HK-2 (cell line): ENCODE data around the gene STX10.
"Not testable (repeated sequence)": the region's sequence is repeated elsewhere in the genome, so short reads cannot be mapped to it uniquely, and the experiment has no call there.

ENCODE experiments used
- DNase-seq: peaks from one replicate; pipeline ENCODE4 v3.0.0-alpha.2; 2018; ENCODE audit not compliant: unreplicated experiment

STX10 gene, protein sequence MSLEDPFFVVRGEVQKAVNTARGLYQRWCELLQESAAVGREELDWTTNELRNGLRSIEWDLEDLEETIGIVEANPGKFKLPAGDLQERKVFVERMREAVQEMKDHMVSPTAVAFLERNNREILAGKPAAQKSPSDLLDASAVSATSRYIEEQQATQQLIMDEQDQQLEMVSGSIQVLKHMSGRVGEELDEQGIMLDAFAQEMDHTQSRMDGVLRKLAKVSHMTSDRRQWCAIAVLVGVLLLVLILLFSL

DNA sequence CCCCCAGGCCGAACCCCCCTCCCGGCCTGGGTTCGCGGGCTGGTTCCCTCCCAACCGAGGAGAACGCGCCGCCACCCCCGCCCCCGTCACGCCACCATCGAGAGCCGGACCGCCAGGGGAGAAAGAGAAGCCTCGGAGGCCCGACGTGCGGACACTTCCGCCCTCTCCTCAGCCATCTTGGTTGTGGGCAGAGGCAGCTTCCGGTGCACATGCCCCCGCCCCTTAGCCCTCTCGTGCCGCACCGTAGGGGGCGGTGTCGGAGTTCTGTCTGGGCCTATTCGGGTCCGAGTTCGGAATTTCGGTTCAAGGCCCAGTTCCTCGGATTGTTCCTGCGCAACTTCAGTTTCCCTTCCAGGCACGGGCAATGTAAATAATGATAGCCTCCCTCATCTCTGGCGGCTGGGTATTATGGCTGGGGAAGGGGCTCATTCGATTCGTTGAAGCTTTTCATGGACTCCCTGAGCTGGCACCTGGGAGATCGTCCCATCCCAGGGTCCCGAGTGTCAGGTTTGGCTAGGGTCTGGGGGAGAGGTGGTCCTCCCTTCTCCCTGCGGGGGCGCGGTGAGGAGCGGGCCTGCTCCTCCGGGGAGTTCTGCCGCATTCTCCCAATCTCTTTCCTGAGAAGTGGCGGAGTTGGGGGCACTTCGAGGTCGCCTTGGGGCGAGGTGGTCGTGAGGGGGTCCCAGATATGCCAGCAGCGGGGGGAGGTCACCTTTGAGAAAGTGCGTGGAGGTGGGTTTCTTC, at the start of gene STX10, which contains the start of gene IER2:
TSS of gene STX10 (minus strand) at position 189 of the 744 bp plus-strand sequence. CDS start 202 bp downstream, outside the sequence.
TSS of gene IER2 (plus strand) at position 225 of the 744 bp plus-strand sequence. CDS start 2,776 bp downstream, outside the sequence.
- DNase-seq: peak; percentile 93

DNA sequence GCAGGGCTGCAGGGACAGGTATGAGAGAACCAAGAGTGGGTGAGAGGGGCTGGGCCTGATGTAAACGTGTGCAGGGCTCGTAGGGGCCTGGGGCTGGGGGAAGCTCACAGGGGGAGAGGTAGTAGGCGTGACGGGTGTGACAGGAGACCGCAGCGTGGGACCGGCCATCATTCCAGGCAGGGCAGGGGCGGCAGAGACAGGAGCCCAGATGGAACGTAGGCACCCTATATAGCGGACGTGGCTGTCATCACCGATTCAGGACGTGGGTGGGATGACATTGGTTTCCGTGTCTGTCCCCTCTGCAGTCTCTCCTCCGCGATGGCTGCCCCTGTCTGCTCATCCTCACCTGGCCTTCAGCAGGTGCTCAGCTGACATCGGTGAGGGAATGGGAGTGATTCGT, 48.5 kb upstream of the STX10 start:
- no peak for DNase-seq

DNA sequence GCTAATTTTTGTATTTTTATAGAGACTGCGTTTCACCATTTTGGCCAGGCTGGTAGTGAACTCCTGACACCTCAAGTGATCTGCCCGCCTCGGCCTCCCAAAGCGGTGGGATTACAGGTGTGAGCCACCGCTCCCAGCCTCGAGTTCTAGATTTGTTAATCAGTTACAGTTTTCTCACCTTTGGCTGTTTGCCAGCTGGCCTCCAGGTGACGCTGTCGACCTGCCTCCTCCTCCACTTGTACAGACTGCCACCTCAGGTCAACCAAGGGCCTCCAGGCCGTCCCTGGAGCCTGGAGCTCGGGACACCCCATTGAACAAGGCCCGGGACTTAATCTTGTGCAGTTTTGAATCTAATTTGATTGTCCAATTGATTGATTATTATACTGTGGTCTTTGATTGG, 45.5 kb upstream of the STX10 start:
- no peak for DNase-seq

DNA sequence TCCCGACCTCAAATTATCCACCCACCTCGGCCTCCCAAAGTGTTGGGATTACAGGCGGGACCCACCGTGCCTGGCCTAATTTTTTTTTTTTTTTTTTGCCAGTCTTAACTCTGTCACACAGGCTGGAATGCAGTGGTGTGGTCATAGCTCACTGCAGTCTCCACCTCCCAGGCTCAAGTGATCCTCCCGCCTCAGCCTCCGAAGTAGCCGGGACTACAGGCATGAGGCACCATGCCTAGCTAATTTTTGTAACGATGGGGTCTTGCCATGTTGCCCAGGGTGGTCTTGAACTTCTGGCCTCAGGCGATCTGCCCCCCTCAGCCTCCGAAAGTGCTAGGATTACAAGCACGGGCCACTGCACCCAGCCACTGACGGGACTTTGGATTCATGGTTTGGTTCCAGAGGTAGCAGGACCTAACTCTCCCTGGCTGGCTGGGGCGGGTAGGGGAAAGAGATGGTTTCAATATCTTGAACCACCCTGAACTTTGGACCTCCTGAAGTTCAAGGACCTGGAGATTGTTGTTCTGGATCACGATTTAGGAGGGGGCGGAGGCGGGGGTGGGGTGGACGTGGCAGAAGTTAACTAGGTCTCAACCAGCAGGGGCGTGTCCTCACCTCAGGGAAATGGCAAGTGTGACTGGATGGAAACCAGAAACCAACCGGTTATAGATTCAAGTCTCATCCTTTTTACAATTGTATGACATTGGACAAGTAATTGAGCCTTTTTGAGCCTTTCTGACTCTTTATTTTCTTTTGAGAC, 40.8 kb upstream of the STX10 start:
- DNase-seq: no peak

DNA sequence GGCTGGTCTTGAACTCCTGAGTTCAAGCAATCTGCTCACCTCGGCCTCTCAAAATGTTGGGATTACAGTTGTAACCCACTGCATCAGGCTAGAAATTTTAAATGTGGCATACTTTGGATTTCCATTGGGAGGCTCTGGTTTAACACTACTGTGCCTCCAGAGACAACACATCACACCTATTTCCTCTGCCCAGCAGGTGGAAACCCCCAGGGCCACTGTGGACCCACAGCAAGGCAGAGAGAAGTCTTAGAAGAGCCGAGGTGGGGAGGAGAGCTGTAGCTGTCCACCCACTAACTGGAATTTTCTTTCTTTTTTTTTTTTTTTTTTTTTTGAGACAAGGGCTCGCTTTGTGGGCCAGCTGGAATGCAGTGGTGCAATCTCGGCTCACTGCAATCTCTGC, 39.4 kb upstream of the STX10 start:
- no peak for DNase-seq

DNA sequence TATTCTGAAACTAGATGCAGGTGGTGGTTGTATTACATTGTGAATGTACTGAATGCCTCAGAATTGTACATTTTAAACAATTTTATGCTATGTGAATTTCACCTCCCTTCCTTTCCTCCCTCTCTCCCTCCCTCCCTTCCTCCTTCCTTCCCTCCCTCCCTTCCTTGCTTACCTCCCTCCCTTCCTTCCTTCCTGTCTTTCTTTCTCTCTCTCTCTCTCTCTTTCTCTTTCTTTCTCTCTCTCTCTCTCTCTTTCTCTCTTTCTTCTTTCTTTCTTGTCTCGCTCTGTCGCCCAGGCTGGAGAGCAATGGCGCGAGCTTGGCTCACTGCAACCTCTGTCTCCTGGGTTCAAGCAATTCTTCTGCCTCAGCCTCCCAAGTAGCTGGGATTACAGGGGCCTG, 37.2 kb upstream of the STX10 start:
- no peak for DNase-seq

DNA sequence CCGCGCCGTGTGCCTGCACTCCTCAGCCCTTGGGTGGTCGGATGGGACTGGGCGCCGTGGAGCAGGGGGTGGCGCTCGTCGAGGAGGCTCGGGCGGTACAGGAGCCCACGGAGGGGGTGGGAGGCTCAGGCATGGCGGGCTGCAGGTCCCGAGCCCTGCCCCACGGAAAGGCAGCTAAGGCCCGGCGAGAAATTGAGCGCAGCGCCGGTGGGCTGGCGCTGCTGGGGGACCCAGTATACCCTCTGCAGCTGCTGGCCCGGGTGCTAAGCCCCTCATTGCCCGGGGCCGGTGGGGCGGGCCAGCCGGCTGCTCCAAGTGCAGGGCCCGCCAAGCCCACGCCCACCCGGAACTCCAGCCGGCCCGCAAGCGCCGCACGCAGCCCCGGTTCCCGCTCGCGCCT, 36.5 kb upstream of the STX10 start:
- not testable (repeated sequence) for DNase-seq

DNA sequence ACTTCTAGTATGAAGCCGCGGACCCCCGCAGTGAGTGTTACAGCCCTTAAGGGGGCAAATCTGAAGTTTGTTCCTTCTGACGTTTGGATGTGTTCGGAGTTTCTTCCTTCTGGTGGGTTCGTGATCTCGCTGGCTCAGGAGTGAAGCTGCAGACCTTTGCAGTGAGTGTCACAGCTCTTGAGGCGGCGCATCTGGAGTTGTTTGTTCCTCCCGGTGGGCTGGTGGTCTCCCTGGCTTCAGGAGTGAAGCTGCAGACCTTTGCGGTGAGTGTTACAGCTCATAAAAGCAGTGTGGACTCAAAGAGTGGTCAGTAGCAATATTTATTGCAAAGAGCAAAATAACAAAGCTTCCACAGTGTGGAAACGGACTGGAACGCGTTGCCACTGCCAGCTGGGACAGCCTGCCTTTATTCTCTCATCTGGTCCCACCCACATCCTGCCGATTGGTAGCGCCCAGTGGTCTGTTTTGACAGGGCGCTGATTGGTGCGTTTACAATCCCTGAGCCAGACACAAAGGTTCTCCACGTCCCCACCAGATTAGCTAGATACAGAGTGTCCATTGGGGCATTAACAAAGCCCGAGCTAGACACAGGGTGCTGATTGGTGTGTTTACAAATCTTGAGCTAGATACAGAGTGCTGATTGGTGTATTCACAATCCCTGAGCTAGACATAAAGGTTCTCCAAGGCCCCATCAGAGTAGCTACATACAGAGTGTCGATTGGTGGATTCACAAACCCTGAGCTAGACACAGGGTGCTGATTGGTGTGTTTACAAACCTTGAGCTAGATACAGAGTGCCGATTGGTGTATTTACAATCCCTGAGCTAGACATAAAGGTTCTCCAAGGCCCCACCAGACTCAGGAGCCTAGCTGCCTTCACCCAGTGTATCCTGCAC, 35.8 kb upstream of the STX10 start:
- not testable (repeated sequence) for DNase-seq

DNA sequence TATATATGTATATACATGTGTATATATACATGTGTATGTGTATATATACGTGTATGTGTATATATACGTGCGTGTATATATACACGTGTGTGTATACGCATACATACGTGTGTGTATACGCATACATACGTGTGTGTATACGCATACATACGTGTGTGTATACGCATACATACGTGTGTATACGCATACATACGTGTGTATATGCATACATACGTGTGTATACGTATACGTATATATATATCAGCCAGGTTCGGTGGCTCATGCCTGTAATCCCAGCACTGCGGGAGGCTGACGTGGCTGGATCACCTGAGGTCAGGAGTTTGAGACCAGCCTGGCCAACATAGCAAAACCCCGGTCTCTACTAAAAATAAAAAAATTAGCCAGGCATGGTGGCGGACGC, 34.8 kb upstream of the STX10 start:
- DNase-seq: not testable (repeated sequence)

DNA sequence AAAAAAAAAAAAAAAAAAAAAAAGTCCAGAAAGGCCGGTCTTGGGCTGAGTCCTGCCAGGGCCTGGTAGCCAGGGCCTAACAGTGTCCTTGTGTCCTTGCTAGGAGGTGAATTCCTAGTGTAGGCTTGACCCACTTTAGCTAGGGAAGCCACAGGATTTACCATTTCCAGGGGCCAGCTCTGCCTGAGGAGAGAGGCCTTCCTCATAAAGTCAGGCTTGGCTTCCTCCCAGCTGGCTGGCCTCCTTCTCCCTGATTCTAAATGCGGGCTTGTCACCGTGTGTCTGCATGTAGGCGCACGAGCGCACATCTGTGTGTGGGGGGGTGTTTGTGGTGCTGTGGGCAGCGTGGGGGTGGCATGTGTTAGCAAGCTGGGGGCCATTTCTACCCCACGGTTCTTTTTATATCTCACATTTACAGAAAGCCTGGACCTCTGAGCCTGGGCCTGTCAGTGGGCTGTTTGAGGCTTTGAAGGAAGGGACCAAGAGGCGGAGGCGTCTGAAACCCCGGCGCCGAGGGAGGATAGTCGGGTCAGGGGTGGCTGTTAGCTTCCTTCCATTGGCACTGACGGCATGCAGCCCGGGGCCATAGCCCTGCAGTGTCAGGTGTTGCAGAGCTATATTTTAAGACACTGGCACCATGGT, 31.7 kb upstream of the STX10 start:
- DNase-seq: no peak

DNA sequence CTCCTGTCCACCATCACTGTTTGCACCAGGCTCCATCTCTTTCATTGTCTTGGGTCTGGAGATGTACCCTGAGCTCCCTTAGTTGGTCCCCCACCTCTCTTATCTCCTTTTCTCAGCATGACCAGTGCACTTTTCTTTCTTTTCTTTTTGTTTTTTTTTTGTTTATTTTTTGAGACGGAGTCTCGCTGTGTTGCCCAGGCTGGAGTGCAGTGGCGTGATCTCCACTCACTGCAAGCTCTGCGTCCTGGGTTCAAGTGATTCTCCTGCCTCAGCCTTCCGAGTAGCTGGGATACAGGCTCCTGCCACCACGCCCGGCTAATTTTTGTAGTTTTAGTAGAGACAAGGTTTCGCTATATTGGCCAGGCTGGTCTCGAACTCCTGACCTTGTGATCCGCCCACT, 28.1 kb upstream of the STX10 start:
- not testable (repeated sequence) for DNase-seq

DNA sequence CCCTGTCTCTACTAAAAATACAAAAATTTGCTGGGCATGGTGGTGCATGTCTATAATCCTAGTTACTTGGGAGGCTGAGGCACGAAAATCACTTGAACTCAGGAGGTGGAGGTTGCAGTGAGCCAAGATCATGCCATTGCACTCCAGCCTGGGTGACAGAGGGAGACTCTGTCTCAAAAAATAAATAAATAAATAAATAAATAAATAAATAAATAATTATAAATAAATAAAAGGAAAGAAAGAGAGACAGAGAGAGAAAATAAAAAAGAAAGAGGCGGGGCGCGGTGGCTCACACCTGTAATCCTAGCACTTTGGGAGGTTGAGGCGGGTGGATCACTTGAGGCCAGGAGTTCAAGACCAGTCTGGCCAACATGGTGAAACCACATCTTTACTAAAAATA, 27.4 kb upstream of the STX10 start:
- DNase-seq: not testable (repeated sequence)

DNA sequence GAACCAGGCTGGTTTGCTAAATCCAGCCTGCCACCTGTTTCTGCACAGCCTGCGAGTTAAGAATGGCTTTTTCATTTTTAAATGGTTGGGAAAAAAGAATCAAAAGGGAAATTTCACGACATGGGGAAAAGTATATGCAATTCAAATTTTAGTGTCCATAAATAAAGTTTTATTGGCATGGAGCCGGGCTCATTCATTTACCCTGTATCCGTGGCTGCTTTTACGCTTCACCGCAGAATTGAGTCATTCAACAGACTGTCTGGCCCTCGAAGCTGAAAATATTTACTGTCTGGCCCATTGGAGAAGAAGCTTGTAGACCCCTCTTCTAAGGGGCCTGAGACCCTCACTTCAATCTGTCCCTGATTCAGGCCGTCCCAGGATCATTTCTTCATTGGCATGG, 26.2 kb upstream of the STX10 start:
- DNase-seq: peak; percentile 35

DNA sequence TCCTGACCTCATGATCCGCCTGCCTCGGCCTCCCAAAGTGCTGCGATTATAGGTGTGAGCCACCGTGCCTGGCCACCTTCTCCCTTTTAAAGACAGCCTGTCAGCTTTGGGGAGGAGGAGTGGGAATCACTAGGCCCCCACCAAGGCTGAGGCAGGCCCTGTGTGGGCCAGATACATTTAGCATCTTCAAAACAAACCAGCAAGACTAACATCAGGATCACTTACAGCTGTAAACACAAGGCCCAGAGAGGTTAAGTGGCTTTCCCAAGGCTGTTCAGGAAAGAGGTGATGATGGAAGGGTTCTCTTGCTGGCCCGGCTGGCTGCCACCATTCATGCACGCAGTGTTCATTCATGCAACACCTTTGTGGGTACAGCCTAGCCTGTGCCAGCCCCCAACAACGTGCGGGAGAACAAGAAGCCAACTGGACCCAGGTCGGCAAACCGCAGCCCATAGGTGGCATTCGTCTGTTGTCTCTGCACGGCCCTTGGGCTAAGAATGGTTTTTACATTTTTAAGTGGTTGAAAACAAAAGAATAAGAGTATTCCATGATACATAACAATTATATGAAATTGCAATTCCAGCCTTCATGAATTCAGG, 23.1 kb upstream of the STX10 start:
- no peak for DNase-seq

DNA sequence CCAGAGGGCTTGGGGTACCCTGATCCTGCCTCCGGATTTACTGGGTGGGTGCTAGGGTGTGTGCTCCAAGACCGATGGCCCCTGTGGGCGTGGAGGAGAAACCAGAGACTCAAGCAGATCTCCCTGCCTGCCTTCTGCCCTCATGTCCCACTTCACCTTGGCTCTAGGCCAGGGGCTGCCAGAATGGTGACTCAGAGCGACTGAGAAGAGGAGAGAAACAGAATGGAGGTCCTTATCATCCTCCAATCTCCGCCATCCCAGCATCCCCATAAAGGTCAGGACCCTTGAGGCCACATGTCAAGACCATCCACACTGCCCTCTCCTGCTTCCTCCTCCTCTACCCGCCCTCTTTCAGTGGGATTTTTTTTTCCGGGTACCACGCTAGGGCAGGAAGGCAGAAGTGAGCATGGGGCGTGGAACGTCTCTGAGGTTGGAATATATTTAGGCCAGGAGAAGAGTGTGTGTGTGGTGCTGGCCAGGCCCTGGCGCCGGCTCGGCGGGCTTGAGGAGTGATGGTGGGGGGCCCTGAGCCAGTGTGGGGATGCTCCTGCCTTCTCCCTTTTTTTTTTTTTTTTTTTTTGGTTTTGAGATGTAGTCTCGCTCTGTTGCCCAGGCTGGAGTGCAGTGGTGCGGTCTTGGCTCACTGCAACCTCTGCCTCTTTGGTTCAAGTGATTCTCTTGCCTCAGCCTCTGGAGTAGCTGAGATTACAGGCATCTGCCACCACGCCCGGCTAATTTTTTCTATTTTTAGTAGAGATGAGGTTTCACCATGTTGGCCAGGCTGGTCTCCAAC, 22.4 kb upstream of the STX10 start:
- DNase-seq: peak; percentile 90

DNA sequence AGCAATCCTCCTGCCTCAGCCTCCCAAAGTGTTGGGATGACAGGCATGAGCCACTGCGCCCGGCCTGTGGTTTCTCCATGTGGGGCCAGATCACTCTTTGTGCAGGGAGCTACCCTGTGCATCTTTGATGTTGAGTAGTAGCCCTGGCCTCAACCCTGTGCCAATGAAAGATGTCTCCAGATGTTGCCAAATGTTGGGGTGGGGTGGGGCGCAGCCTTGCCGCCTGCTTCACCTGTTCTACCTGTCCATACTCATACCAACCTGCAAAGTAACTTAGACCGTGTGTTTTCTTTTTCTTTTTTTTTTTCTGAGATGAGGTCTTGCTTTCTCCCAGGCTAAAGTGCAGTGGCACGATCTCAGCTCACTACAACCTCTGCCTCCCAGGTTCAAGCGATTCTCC, 21.0 kb upstream of the STX10 start:
- DNase-seq: no peak

DNA sequence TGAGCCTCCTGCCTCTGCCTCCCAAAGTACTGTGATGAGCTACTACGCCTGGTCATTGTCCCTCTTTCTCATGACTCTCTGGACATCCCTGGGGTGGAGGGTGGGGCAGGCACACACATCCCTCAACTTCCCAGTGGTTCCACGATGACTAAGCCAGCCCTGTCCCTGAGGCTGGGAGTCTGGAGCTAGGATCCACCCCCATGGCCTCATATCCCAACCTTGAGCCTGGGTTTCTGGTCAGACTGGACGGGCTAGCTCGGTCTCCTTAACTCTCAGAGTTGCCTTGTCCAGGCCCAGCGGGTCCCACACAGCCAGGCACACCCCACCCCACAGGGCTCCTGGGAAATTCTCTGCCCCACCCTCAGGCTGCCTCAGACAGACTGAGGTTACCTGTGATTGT, 19.6 kb upstream of the STX10 start:
- DNase-seq: peak; percentile 66

DNA sequence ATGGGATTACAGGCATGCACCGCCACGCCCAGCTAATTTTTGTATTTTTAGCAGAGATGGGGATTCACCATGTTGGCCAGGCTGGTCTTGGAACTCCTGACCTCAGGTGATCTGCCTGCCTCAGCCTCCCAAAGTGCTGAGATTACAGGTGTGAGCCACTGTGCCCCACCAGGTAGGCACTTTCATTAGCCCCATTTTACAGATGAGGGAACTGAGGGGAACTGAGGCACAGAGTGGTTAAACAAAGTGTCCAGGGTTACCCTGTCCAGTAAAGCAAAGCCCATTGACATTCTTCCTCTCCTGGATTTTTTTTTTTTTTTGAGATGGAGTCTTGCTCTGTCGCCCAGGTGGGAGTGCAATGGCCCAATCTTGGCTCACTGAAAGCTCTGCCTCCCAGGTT, 16.0 kb upstream of the STX10 start:
- not testable (repeated sequence) for DNase-seq

DNA sequence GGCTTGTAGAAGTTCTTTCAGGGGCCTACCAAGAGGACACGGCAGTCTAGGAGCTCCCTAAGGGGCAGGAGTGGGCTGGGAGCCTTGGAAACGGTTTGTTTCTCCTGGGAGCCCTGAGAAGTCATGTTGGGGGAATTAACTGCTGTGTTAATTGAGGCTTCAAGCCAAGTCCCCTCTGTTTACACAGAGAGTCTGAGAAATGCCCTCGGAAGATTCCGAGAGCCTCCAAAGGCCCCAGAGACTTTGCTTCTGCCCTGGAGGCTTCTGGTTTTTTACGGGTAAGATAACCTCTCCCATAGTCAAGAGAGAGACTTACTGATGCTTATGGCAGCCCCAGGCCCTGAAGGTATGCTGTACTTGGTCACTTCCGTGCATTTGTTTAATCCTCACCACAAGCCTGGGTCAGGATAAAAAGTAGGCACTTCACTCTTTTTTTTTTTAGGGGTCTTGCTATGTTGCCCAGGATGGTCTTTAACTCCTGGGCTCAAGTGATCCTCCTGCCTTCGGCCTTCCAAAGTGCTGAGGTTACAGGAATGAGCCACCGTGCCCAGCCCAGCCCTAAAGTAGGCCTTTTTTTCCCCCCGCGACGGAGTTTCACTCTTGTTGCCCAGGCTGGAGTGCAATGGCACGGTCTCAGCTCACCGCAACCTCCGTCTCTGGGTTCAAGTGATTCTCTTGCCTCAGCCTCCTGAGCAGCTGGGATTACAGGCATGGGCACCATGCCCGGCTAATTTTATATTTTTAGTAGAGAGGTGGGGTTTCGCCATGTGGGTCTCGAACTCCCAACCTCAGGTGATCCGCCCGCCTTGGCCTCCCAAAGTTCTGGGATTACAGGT, 15.2 kb upstream of the STX10 start:
- DNase-seq: no peak
